Upper lobe of left lung (tissue), 4 donors: ENCODE measurements around the gene PSMA7.
A peak's percentile ranks its signal among the peaks of the same experiment; 100 is the strongest.

Experiments
- CTCF ChIP-seq, 6 experiments: fragments of 450-650 bp in 4 of 6; fragments of 200-600 bp in 2 of 6; sonication (generic) in 2 of 6; IDR thresholded peaks; one replicate each; pipeline ENCODE4 v1.5.1; 2016 to 2019; ENCODE audit warnings: antibody characterized with exemption in 6 of 6
- POLR2A ChIP-seq, 4 donors: fragments of 450-650 bp; IDR thresholded peaks; one replicate each; pipeline ENCODE4 v1.5.1; 2016 to 2017; ENCODE audit warnings: antibody characterized with exemption in 4 of 4, mild to moderate bottlenecking in 2 of 4

GRCh38 chr20:62143081-62143956, at the start of gene PSMA7, which contains the start of gene SS18L1:
- TF ChIP-seq POLR2A (IDR thresholded peaks at IDR 0.05) (peak in 3 of 4 donors; percentile 89 to 99 (median 89)), CTCF (IDR thresholded peaks at IDR 0.05) (peak in 2 of 6 experiments; percentile 20 to 26)
